Skeletal muscle satellite cell (primary cell): ENCODE data around the gene SPRR1A.

Experiments
- H3K27me3 ChIP-seq: 2 replicates; pipeline ENCODE4 v1.7.0; 2013; ENCODE audit warnings: low read length; ENCODE audit not compliant: control insufficient read depth, insufficient read depth
- H3K36me3 ChIP-seq: 2 replicates; pipeline ENCODE4 v1.7.0; 2013; ENCODE audit warnings: mild to moderate bottlenecking, control low read depth, low read length; ENCODE audit not compliant: insufficient read depth
- H3K4me1 ChIP-seq: 2 replicates; pipeline ENCODE4 v1.7.0; 2013; ENCODE audit warnings: low read length; ENCODE audit not compliant: control insufficient read depth, insufficient read depth
- H3K4me2 ChIP-seq: 2 replicates; pipeline ENCODE4 v1.7.0; 2013; ENCODE audit warnings: mild to moderate bottlenecking, low read length
- H3K4me3 ChIP-seq: 2 replicates; pipeline ENCODE4 v1.7.0; 2013; ENCODE audit warnings: low read length
- H3K9ac ChIP-seq: 2 replicates; pipeline ENCODE4 v1.7.0; 2013; ENCODE audit warnings: mild to moderate bottlenecking, low read depth, low read length, moderate library complexity
- H3K9me3 ChIP-seq: replicated peaks from 2 replicates; pipeline ENCODE4 v1.7.0; 2013; ENCODE audit warnings: mild to moderate bottlenecking, control low read depth, low read length

SPRR1A gene

DNA sequence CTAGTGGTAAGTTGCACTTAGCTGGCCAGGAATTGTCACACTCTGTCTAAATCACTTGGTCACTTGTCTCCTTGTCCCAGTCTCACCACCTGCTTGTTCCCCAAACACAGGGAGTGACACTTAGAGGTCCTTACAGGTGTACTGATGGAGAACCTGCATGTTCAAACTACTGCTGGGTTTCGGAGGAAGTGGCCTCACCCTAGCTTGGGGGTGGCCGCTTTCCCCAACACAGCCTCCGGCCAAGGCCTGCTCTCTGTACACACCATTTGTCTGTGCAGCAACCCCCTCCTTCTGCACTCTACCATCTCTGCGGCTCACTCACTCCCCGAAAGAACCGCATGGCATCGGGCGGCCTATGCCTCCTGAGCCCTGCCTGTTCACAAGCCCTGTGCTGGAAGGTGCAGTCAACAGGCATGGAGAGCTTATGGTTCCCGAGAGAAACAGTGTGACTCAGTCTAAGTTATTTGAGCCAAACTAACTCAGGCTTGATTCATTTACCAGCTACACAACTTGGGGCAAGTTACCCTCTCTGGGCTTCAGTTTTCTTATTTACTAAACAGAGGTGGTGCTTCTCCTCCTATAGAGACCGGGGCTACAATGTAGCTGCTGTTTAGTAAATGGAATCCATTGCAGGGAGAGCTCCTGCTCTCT lies 24.0 kb upstream of the SPRR1A start:
- Histone ChIP-seq H3K9ac (no peak overlapping the region), H3K4me3 (no peak overlapping the region), H3K36me3 (no peaks in the 10 kb centered on the region), H3K4me1 (no peaks in the 10 kb centered on the region), H3K9me3 (no peaks in the 10 kb centered on the region), H3K4me2 (no peak overlapping the region), H3K27me3 (no peaks in the 10 kb centered on the region)

DNA sequence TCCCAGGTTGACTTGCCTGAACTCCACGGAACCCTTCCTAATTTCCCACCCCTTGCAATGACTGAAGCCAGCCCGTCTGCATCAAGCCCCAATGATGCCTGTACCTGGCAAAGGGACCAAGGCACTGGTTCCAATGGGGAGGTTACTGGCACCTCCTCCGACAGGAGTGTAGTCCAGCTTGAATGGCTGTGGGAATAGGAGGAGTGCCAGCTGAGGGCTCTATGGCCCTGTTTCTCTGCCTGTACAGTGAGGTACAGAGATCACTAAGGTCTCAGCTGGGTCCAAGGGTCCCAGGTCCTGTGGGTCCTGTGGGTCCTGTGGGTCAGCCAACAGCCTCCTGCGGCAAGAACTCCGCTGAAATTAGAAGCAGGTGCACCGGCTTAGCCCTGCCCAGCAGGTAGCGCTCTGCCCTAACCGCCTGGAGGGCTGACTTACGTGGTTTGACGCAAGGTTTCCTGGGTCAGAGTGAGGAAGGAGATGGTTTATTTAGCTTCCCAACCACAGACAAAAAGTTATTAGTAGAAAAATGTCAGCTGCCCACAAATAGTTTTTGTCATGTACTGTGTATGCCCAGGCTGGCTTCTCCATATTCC lies 23.3 kb upstream of the SPRR1A start:
- Histone ChIP-seq H3K9ac (no peak overlapping the region), H3K9me3 (no peaks in the 10 kb centered on the region), H3K4me2 (no peak overlapping the region), H3K4me1 (no peaks in the 10 kb centered on the region), H3K27me3 (no peaks in the 10 kb centered on the region), H3K4me3 (no peak overlapping the region), H3K36me3 (no peaks in the 10 kb centered on the region)

DNA sequence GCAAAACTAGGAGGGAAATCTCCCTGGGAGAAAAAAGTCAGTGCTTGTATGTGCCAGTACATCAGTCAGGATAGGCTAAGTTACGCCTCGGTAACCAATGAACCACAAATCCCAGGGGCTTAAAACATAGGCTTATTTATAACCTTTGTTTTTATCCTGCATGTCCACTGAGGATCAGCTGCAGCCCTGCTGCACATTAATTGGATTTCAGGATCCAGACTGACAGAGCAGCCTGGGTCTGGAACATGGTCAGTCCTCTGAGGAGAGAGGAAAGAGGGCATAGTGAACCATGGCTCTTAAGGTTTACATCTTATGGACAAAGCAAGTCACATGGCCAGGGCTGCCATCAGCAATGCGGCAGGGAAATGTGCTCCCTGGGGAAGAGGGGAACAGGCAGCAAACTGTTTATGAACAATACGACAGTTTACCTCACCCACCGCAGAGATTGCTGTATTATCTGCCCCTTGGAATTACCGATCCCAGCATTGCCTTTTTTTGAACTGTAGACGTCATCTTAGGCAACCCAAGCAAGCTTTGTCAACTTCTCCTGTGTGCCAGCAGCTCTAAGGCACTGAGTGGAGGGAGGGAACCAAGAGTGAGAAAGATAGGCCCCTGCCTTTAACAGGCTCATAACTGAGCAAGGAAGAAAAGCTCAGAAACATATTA lies 22.5 kb upstream of the SPRR1A start:
- Histone ChIP-seq H3K27me3 (no peaks in the 10 kb centered on the region), H3K4me2 (no peak overlapping the region), H3K9ac (no peak overlapping the region), H3K4me1 (no peaks in the 10 kb centered on the region), H3K4me3 (no peak overlapping the region), H3K36me3 (no peaks in the 10 kb centered on the region), H3K9me3 (no peaks in the 10 kb centered on the region)

DNA sequence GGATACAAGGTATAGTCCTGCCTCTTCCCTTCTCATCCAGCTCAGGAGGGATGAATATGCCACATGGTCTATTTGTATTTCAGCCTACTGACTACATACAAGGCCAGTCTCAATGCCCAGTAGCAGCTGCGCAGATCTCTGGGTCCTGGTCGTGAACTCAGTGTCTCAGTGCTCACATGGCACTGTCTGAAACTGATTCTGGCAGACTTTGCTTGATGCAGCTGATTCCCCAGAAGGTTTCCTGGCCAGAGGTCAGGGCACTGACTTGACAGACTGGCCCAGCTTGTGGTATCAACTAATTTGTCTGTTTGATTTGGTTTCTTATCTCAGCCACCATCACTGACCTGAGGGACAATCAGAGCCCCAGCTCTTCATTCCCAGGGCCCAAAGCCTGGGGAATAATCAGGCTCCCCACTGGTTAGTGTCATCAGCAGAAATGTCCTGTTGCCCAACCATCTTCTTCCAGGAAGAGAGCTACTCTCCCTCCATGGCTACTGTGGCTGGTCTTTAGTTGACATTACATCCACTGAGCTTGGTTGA lies 20.9 kb upstream of the SPRR1A start:
- H3K36me3 ChIP-seq, result no peaks in the 10 kb centered on the region
- no peak overlapping the region for H3K4me3 ChIP-seq
- no peaks in the 10 kb centered on the region for H3K9me3 ChIP-seq
- H3K4me2 ChIP-seq, result no peak overlapping the region
- H3K27me3 ChIP-seq, result no peaks in the 10 kb centered on the region
- no peak overlapping the region for H3K9ac ChIP-seq
- no peaks in the 10 kb centered on the region for H3K4me1 ChIP-seq

DNA sequence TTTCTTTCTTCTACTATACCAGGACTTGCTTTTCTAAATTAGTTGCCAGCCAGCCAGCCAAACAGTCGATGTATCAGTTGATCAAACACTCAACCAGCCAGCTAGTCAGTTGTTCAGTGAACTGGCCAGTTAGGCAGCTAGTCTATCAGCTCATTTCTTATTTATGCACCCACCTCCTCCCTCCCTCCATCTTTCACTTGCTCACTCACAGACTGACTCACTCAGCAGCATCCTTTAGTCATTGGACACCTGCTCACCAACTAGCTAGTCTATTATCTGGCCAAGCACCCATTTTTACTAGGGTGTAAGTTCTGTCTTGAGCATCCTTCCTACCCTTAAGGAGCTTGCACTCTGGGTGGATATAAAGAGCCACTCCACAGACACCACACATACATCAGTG lies 19.3 kb upstream of the SPRR1A start:
- Histone ChIP-seq H3K4me2 (no peak overlapping the region), H3K9ac (no peak overlapping the region), H3K9me3 (no peaks in the 10 kb centered on the region), H3K27me3 (no peaks in the 10 kb centered on the region), H3K4me3 (no peak overlapping the region), H3K36me3 (no peaks in the 10 kb centered on the region), H3K4me1 (no peaks in the 10 kb centered on the region)

DNA sequence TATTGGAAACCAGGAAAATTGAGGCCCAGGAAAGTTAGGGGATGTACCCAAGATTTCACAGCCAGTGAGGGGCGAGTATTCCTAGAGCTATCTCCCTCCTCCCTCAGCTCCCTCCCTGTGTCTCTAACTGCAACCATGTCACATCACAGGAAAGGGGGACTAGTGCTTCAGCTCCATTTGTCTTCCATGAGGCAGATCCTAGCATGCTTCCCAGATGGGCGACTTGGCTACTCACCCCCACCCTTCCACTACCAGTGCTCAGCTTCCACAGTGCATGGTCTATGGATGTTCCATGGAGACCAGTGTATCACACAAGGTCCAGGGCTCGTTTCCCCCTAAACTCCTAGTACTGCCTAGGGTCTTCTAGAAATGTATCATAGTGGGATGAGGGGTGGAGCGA lies 18.0 kb upstream of the SPRR1A start:
- H3K27me3 ChIP-seq, result no peaks in the 10 kb centered on the region
- H3K9ac ChIP-seq, result no peak overlapping the region
- H3K9me3 ChIP-seq, result no peaks in the 10 kb centered on the region
- no peak overlapping the region for H3K4me2 ChIP-seq
- H3K36me3 ChIP-seq, result no peaks in the 10 kb centered on the region
- no peak overlapping the region for H3K4me3 ChIP-seq
- no peaks in the 10 kb centered on the region for H3K4me1 ChIP-seq

DNA sequence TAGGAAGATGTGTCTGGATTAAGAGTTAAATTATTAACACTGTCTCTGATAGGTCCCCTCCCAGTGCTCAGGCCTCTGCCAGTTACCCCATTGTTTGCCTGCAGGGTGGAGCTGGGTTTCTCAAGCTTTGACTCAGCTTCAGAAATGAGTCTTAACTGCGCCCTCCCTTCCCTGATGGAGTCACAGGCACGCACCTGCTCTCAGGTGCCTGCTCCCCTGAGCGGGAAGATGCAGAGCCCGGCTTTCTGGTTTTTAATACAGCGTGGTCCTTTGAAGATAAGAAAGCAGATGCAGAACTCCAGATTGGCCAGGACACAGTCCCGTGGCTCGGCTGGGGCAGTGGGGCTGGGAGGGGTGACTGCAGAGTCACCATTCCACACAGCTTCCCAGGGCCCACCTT lies 16.7 kb upstream of the SPRR1A start:
- Histone ChIP-seq H3K9me3 (no peaks in the 10 kb centered on the region), H3K4me3 (no peak overlapping the region), H3K27me3 (no peaks in the 10 kb centered on the region), H3K36me3 (no peaks in the 10 kb centered on the region), H3K9ac (no peak overlapping the region), H3K4me2 (no peak overlapping the region), H3K4me1 (no peaks in the 10 kb centered on the region)

DNA sequence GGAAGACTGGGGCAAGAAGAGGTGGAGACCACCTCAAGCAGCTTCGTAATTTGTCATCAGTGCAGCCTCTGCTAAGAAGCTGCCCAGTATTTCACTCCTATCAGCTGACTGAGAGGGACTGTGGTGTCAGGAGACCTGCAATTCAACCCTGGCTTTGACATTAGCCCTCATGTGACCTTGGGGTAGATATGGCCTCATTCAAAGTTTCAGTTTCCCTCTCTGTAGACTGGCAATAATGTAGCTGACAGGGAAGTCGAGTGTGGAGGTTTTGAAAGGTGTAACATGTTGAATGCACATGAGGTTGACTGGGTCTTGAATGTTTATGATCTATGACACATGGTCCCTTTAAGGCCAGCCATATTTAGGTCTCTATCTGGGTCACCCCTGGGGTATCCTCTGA lies 15.6 kb upstream of the SPRR1A start:
- Histone ChIP-seq H3K4me3 (no peak overlapping the region), H3K9me3 (no peaks in the 10 kb centered on the region), H3K4me1 (no peaks in the 10 kb centered on the region), H3K4me2 (no peak overlapping the region), H3K27me3 (no peaks in the 10 kb centered on the region), H3K36me3 (no peaks in the 10 kb centered on the region), H3K9ac (no peak overlapping the region)

DNA sequence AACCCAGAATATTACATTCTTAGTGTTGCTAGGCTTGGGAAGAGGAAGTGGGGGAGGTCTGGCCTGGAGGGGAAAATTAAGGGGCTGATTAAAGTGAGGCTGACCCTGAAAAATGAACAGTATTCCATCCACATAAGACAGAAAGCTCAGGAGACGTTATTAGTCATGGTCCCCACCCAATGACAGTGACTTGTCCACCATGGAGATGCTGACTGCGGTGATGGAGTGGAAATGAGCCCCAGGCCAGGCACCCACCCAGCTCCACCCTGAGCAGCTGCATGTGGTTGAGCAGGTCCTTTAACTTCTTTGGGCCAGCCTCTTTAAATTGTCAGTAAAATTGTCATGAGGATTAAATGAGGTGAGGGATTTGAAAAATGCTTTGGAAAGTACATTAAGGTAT lies 14.8 kb upstream of the SPRR1A start:
- no peaks in the 10 kb centered on the region for H3K4me1 ChIP-seq
- no peak overlapping the region for H3K4me2 ChIP-seq
- H3K9me3 ChIP-seq, result no peaks in the 10 kb centered on the region
- H3K9ac ChIP-seq, result no peak overlapping the region
- no peaks in the 10 kb centered on the region for H3K36me3 ChIP-seq
- H3K4me3 ChIP-seq, result no peak overlapping the region
- no peaks in the 10 kb centered on the region for H3K27me3 ChIP-seq

DNA sequence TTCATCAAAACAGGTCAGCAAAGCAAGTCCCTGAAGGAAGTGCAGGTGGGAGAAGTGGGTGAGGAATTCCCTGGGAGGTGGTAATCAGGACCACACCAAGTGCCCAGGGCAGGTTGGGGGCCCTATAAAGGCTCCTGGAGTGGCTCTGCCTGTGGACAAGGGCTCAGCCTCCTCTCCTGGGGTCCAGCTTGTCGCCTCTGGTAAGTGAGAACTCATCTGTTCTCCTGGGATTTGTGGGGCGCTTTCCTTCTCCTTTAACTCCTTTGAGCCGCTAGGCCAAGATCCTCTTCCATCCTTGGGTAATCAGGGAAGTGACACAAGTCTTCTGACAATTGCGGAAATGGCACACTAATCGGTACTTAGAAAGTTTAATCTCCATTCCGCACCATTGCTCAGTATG lies 13.4 kb upstream of the SPRR1A start, which contains the start of gene SPRR4:
SPRR4 (plus strand) TSS at position 154 of the 400 bp plus-strand sequence. CDS start 1,243 bp downstream, outside the sequence.
- no peak within 1 kb of the TSS for H3K4me3 ChIP-seq
- H3K27me3 ChIP-seq, result no peaks in the 10 kb centered on the region
- no peaks in the 10 kb centered on the region for H3K4me1 ChIP-seq
- H3K9ac ChIP-seq, result no peak within 1 kb of the TSS
- no peaks in the 10 kb centered on the region for H3K9me3 ChIP-seq
- H3K4me2 ChIP-seq, result no peak within 1 kb of the TSS
- no peaks in the 10 kb centered on the region for H3K36me3 ChIP-seq

DNA sequence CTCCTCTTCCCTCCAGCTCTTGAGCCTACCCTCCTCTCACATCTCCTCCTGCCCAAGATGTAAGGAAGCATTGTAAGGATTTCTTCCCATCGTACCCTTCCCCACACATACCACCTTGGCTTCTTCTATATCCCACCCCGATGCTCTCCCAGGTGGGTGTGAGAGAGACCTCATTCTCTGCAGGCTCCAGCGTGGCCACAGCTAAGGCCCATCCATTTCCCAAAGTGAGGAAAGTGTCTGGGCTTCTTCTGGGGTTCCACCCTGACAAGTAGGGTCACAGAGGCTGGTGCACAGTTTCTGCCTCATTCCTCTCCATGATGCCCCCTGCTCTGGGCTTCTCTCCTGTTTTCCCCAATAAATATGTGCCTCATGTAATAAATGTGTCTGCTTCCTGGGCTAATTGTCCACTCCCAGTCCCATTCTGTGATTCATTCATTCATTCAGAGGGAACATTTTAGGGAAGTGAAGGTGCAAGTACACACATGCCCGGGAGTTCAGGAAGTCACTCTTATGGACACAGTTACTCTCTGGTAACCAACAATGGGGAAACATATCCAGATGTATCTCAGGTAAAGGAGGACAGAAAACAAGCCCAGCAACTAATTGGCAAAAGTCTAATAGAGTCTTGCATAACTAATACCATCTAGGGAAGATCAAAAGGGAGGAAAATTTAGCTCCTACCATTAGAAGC lies 11.5 kb upstream of the SPRR1A start:
- H3K4me2 ChIP-seq, result no peak overlapping the region

More for the DNA sequence above, 11.5 kb upstream of the SPRR1A start:
- no peak overlapping the region for H3K4me3 ChIP-seq
- no peak overlapping the region for H3K9ac ChIP-seq
- no peaks in the 10 kb centered on the region for H3K9me3 ChIP-seq
- H3K4me1 ChIP-seq, result no peaks in the 10 kb centered on the region
- H3K27me3 ChIP-seq, result peaks cover 3% of the 10 kb centered on the region
- H3K36me3 ChIP-seq, result no peaks in the 10 kb centered on the region
